PC-9 (cell line): Measurements from ENCODE around the gene TUBA8. TPM values are rescaled to one million over a fixed set of nuclear protein-coding genes. Genes with fewer than 3 reads are reported as not detected.
A peak's percentile ranks its signal among the peaks of the same experiment; 100 is the strongest.

ENCODE experiments used
- BruUV-seq: library from RNA; stranded (reverse); fragments of 400-500 nt; replicated peaks from 2 replicates; lab custom pipeline; 2021; lab: Mats Ljungman, UMichigan
- CTCF ChIA-PET: fragments of 300-600 bp; sonication (Branson Sonifier 250); formaldehyde crosslinking; loops from one replicate; lab custom pipeline; 2022; ENCODE audit warnings: antibody characterized with exemption; lab: Charles Lee
- POLR2A ChIA-PET: fragments of 300-600 bp; sonication (Branson Sonifier 250); formaldehyde crosslinking; loops from one replicate; lab custom pipeline; 2022; ENCODE audit warnings: antibody characterized with exemption; ENCODE audit not compliant: unreplicated experiment; lab: Charles Lee
- DNase-seq, 2 experiments: peaks; one replicate each; pipeline versions ENCODE4 v3.0.0 to v3.0.0-alpha.2; 2015 to 2022; ENCODE audit warnings: mixed read lengths in 1 of 2
- H2AFZ ChIP-seq: fragments of 200-600 bp; sonication (generic); 2 replicates; pipeline ENCODE4 v1.8.1; 2017; ENCODE audit warnings: antibody characterized with exemption
- H3F3A ChIP-seq: fragments of 200-600 bp; sonication (generic); 2 replicates; pipeline ENCODE4 v1.8.1; 2017; ENCODE audit warnings: antibody characterized with exemption, mild to moderate bottlenecking, low read depth; ENCODE audit not compliant: insufficient read depth
- H3K27ac ChIP-seq: fragments of 200-600 bp; sonication (generic); 2 replicates; pipeline ENCODE4 v1.6.1; 2016; ENCODE audit warnings: mixed run types
- H3K27me3 ChIP-seq: fragments of 200-600 bp; sonication (generic); 2 replicates; pipeline ENCODE4 v1.6.1; 2016; ENCODE audit warnings: low read depth, mixed run types; ENCODE audit not compliant: insufficient read depth
- H3K36me3 ChIP-seq: fragments of 200-600 bp; sonication (generic); 2 replicates; pipeline ENCODE4 v1.6.1; 2016; ENCODE audit warnings: low read depth, mixed run types
- H3K4me1 ChIP-seq: fragments of 200-600 bp; sonication (generic); replicated peaks from 2 replicates; pipeline ENCODE4 v1.6.1; 2016; ENCODE audit warnings: mixed run types; ENCODE audit not compliant: insufficient read depth
- H3K4me2 ChIP-seq: fragments of 200-600 bp; sonication (generic); 2 replicates; pipeline ENCODE4 v1.6.1; 2017; ENCODE audit warnings: mixed run types
- H3K4me3 ChIP-seq: fragments of 200-600 bp; sonication (generic); 2 replicates; pipeline ENCODE4 v1.6.1; 2016; ENCODE audit warnings: mixed run types
- H3K79me2 ChIP-seq: fragments of 200-600 bp; sonication (generic); 2 replicates; pipeline ENCODE4 v1.6.1; 2017; ENCODE audit warnings: low read depth, mixed run types
- H3K9me2 ChIP-seq: fragments of 200-600 bp; sonication (generic); 2 replicates; pipeline ENCODE4 v1.8.1; 2017; ENCODE audit warnings: mild to moderate bottlenecking; ENCODE audit not compliant: insufficient read depth
- H3K9me3 ChIP-seq: fragments of 200-600 bp; sonication (generic); 2 replicates; pipeline ENCODE4 v1.8.1; 2016; ENCODE audit warnings: low read depth; ENCODE audit not compliant: insufficient read depth
- H4K20me1 ChIP-seq: fragments of 200-600 bp; sonication (generic); 2 replicates; pipeline ENCODE4 v1.8.1; 2017; ENCODE audit not compliant: insufficient read depth
- EZH2 ChIP-seq: fragments of 200-600 bp; sonication (generic); IDR thresholded peaks from 2 replicates; pipeline ENCODE4 v1.8.0; 2017; ENCODE audit warnings: antibody characterized with exemption, low read depth
- intact Hi-C: fragments of 100-400 bp; cut with micrococcal nuclease; formaldehyde crosslinking; loops from one replicate; pipeline ENCODE4 v1.10.0; 2022; ENCODE audit not compliant: unreplicated experiment
- total RNA-seq: library from RNA; stranded (reverse); gene quantifications from 2 replicates; pipeline ENCODE4 v1.2.3, GENCODE V29; 2021
- TF ChIP-seq, protein P1 (sequence below): fragments of 200-600 bp; sonication (generic); conservative IDR thresholded peaks from 2 replicates; pipeline ENCODE4 v1.6.1; 2017; ENCODE audit warnings: mixed run types, antibody characterized with exemption, mild to moderate bottlenecking, moderate library complexity

The TUBA8 gene
- total RNA-seq, 1 experiment from 2014 or later = 0.72 TPM

DNA sequence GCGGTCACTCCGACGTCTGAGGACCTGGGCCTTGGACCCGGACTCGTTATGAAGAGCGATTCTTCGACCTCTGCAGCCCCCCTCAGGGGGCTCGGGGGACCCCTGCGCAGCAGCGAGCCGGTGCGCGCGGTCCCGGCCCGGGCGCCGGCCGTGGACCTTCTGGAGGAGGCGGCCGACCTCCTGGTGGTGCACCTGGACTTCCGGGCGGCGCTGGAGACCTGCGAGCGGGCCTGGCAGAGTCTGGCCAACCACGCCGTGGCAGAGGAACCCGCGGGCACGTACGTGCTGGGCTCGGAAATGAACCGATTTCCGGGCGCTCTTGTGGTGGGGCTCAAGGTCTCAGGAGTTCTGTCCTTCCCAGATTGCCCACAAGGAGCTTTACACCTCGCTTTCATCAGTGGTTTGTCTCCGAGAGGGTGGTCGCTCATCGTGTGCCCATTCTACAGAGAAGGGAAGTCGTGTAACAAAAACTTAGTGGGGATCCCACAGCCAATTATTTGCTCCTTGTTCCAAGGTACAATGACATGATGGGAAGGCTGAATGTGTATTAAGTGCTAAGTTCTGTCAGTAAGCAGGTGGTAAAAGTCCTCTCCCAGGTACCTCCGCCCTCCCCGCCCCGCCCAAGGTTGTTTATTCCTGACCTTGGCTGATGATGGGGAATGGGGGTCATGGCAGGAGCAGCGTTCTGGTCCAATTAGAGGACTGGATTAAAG, 32.1 kb upstream of the TUBA8 start:
- Histone ChIP-seq H3K27ac (peak overlapping the region; percentile 56), H4K20me1 (no peaks in the 10 kb centered on the region), H3K79me2 (peaks cover 34% of the 10 kb centered on the region), H3K4me3 (peak overlapping the region; percentile 98), H3K4me1 (peaks cover 16% of the 10 kb centered on the region), H3K9me2 (no peaks in the 10 kb centered on the region), H3K36me3 (peaks cover 3% of the 10 kb centered on the region; the same call in 1 of the 2 replicates), H3K27me3 (no peaks in the 10 kb centered on the region), H2AFZ (peak overlapping the region; percentile 95), H3F3A (no peaks in the 10 kb centered on the region), H3K4me2 (peak overlapping the region; percentile 77), H3K9me3 (no peaks in the 10 kb centered on the region)
- intact Hi-C loops = loop anchor here (5.0 kb wide), 2 partner anchors 91 to 521 kb away; no protein-coding TSS in a partner anchor
- BruUV-seq = TSS peak; percentile 38
- POLR2A ChIA-PET = no interaction called here
- TF ChIP-seq EZH2 = no peak
- TF ChIP-seq, protein P1, sequence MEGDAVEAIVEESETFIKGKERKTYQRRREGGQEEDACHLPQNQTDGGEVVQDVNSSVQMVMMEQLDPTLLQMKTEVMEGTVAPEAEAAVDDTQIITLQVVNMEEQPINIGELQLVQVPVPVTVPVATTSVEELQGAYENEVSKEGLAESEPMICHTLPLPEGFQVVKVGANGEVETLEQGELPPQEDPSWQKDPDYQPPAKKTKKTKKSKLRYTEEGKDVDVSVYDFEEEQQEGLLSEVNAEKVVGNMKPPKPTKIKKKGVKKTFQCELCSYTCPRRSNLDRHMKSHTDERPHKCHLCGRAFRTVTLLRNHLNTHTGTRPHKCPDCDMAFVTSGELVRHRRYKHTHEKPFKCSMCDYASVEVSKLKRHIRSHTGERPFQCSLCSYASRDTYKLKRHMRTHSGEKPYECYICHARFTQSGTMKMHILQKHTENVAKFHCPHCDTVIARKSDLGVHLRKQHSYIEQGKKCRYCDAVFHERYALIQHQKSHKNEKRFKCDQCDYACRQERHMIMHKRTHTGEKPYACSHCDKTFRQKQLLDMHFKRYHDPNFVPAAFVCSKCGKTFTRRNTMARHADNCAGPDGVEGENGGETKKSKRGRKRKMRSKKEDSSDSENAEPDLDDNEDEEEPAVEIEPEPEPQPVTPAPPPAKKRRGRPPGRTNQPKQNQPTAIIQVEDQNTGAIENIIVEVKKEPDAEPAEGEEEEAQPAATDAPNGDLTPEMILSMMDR = no peak
- peak; percentile 30 to 52 for DNase-seq
- CTCF ChIA-PET = interaction anchor here (1.1 to 1.5 kb wide), 2 partner anchors 9 to 79 kb away, joined by 4 to 5 read pairs; no protein-coding TSS in a partner anchor

DNA sequence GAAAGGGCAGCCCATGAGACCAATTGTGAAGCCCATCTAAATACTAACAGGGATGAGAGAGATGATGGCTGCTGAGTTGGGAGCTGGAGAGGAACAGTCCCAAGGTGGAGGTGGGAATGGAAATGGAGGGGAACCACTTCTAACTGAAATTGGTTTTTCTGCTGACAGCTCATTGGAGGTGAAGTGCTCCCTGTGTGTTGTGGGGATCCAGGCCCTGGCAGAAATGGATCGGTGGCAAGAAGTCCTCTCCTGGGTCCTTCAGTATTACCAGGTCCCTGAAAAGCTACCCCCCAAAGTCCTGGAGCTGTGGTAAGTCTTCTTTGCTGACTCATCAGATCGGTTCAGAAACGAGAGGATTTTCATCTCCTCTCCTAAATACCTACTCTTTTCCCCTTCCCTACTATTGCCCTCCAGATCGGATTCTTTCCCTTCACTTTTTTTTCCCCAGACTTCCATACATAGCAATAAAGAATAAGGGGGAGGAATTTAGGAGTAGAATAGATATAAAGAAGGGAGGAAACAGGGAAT, 30.8 kb upstream of the TUBA8 start:
- H3K4me1 ChIP-seq = peaks cover 16% of the 10 kb centered on the region
- no peaks in the 10 kb centered on the region for H3K27me3 ChIP-seq
- peaks cover 34% of the 10 kb centered on the region for H3K79me2 ChIP-seq
- H3K36me3 ChIP-seq = peaks cover 3% of the 10 kb centered on the region; the same call in 1 of the 2 replicates
- no peak overlapping the region for H3K27ac ChIP-seq
- intact Hi-C loops = loop anchor here (5.0 kb wide), 2 partner anchors 92 to 522 kb away; no protein-coding TSS in a partner anchor
- no peaks in the 10 kb centered on the region for H3F3A ChIP-seq
- no peak overlapping the region for H3K4me3 ChIP-seq
- ChIA-PET CTCF (interaction anchor here (1.1 kb wide), 1 partner anchor 11 kb away, joined by 5 read pairs; no protein-coding TSS in a partner anchor), POLR2A (no interaction called here)
- no TSS peak for BruUV-seq
- no peaks in the 10 kb centered on the region for H3K9me3 ChIP-seq
- TF ChIP-seq, protein P1 = no peak
- no peak for TF ChIP-seq EZH2
- no peak overlapping the region for H2AFZ ChIP-seq
- DNase-seq = no peak
- no peaks in the 10 kb centered on the region for H4K20me1 ChIP-seq
- no peaks in the 10 kb centered on the region for H3K9me2 ChIP-seq
- peak overlapping the region; percentile 77 for H3K4me2 ChIP-seq

DNA sequence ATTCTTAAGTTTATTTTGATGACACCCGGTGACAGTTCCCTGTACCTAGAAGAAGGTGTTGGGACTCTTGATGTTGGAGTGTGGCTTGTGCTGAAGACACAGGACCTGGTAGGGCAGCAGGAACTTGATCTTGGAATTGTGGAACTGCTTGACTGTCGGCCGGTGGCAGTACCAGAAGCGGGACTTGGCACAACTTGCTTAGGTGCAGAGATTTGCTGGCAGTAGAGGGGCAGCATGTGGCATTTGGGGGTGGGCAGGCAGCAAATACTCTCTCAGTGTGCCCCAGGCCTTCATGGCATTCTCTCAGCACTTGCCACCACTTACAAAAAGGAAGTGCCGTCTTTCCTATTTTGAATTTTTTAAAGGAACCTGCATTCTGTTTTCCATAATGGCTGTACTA, 29.2 kb upstream of the TUBA8 start:
- Histone ChIP-seq H3K4me3 (no peak overlapping the region), H4K20me1 (no peaks in the 10 kb centered on the region), H3K9me3 (no peaks in the 10 kb centered on the region), H3F3A (no peaks in the 10 kb centered on the region), H3K9me2 (no peaks in the 10 kb centered on the region), H3K79me2 (peaks cover 34% of the 10 kb centered on the region), H3K4me2 (no peak overlapping the region), H3K27me3 (no peaks in the 10 kb centered on the region), H2AFZ (no peak overlapping the region), H3K36me3 (peaks cover 3% of the 10 kb centered on the region; the same call in 1 of the 2 replicates), H3K4me1 (peaks cover 14% of the 10 kb centered on the region), H3K27ac (no peak overlapping the region)
- TF ChIP-seq, protein P1 = no peak
- no peak for TF ChIP-seq EZH2
- intact Hi-C loops = no loop called here
- CTCF ChIA-PET = no interaction called here
- BruUV-seq = no TSS peak
- POLR2A ChIA-PET = no interaction called here
- no peak for DNase-seq
